GM21381 (cell line): ENCODE measurements around the gene CCNO.

ENCODE experiments used
- ATAC-seq: cut with Tn5 transposase; IDR thresholded peaks from one replicate; pipeline ENCODE4 v1.9.1; 2021; ENCODE audit warnings: mild to moderate bottlenecking, moderate library complexity; ENCODE audit not compliant: unreplicated experiment

CCNO gene

GRCh38 chr5:55232985-55233928 is at the start of gene CCNO:
TSS of gene CCNO (minus strand) at chr5:55233608. CDS start at chr5:55233523, 85 bp downstream.
- peak; percentile 58 for ATAC-seq

- ATAC-seq = no peak
Observed at GRCh38 chr5:55278778-55279177, 45.4 kb upstream of the CCNO start.

- ATAC-seq = no peak
Observed at GRCh38 chr5:55276771-55277170, 43.4 kb upstream of the CCNO start.

- no peak for ATAC-seq
Observed at GRCh38 chr5:55258339-55258738, 24.9 kb upstream of the CCNO start.

- no peak for ATAC-seq
Observed at GRCh38 chr5:55254802-55255201, 21.4 kb upstream of the CCNO start.

GRCh38 chr5:55250064-55250463 is 16.7 kb upstream of the CCNO start:
- no peak for ATAC-seq

GRCh38 chr5:55241746-55242145 is 8.3 kb upstream of the CCNO start:
- no peak for ATAC-seq

GRCh38 chr5:55236800-55237199 is 3.4 kb upstream of the CCNO start:
- no peak for ATAC-seq

GRCh38 chr5:55234121-55234700 is 803 bp upstream of the CCNO start:
- ATAC-seq = no peak

- ATAC-seq = peak; percentile 9
Observed at GRCh38 chr5:55232271-55232984, 980 bp downstream of the CCNO start.

- ATAC-seq = no peak
Observed at GRCh38 chr5:55231919-55232270, 1.5 kb downstream of the CCNO start.

GRCh38 chr5:55231029-55231918 is 2.1 kb downstream of the CCNO start:
- ATAC-seq = no peak

GRCh38 chr5:55230086-55230629 is 3.2 kb downstream of the CCNO start:
- ATAC-seq = no peak

GRCh38 chr5:55227664-55228430 is 5.6 kb downstream of the CCNO start:
- ATAC-seq = no peak

GRCh38 chr5:55226934-55227663 is 6.3 kb downstream of the CCNO start, which contains the start of gene MCIDAS:
TSS of gene MCIDAS (minus strand) at chr5:55227315. CDS start at chr5:55227138, 177 bp downstream.
- no peak for ATAC-seq

- no peak for ATAC-seq
Observed at GRCh38 chr5:55226027-55226933, 7.1 kb downstream of the CCNO start.

- no peak for ATAC-seq
Observed at GRCh38 chr5:55225346-55225745, 8.1 kb downstream of the CCNO start.

- ATAC-seq = no peak
Observed at GRCh38 chr5:55223812-55224240, 9.6 kb downstream of the CCNO start.
